GM12801 (cell line): ENCODE data around the gene TMEM248.

Experiments
- TF ChIP-seq, protein P1 (sequence below): IDR thresholded peaks from one replicate; pipeline ENCODE4 v1.5.1; 2011; ENCODE audit warnings: control low read depth; ENCODE audit not compliant: insufficient read length; ENCODE audit errors: extremely low read depth

TMEM248 gene, protein sequence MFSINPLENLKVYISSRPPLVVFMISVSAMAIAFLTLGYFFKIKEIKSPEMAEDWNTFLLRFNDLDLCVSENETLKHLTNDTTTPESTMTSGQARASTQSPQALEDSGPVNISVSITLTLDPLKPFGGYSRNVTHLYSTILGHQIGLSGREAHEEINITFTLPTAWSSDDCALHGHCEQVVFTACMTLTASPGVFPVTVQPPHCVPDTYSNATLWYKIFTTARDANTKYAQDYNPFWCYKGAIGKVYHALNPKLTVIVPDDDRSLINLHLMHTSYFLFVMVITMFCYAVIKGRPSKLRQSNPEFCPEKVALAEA

DNA sequence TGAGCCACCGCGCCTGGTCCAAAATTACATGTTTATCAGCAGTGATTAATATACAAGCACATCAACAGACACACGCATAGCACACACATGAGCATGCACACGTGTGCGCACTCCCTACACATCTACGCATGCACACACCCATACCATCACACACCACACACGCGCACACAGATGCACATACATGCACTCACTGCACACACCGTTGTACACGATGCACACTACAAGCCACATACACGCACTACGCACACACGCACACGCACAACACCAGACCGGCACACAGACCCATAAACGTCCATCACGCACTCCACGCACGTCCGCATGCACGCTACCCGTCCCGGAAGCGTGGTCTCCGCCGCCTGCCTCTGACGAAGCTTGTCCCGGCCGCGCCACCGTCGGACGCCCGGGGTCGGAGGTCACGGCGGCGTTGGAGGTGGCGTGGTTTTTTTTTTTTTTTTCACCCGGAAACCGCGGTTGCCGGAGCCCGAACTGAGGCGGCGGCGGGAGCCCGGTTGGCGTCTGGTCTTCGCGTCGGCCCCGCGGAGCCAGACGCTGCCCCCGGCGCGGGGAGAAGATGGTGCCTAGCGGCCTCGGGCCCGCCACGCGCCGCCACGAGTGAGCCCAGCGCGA lies at the start of gene TMEM248:
Gene TMEM248 (plus strand): TSS at position 457 of the 627 bp plus-strand sequence. CDS start 20,641 bp downstream, outside the sequence.
- TF ChIP-seq, protein P1, sequence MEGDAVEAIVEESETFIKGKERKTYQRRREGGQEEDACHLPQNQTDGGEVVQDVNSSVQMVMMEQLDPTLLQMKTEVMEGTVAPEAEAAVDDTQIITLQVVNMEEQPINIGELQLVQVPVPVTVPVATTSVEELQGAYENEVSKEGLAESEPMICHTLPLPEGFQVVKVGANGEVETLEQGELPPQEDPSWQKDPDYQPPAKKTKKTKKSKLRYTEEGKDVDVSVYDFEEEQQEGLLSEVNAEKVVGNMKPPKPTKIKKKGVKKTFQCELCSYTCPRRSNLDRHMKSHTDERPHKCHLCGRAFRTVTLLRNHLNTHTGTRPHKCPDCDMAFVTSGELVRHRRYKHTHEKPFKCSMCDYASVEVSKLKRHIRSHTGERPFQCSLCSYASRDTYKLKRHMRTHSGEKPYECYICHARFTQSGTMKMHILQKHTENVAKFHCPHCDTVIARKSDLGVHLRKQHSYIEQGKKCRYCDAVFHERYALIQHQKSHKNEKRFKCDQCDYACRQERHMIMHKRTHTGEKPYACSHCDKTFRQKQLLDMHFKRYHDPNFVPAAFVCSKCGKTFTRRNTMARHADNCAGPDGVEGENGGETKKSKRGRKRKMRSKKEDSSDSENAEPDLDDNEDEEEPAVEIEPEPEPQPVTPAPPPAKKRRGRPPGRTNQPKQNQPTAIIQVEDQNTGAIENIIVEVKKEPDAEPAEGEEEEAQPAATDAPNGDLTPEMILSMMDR, result no peak

DNA sequence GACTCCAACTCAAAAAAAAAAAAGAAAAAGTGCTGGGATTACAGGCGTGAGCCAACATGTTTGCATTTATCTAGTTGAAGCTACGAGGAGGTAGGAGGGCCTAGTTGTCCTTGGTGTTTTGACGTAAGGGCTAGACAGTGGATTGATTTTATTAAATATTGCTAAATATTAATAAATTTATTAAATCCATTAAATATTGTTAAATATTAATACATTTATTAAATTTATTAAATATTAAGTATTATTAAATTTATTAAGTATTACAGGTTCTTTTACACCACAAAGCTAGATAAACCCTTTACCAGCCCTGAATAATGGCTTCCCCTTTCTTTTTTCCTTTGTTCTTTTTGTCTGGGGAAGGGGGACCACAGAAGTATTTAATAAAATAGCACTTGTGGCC lies 47.5 kb upstream of the TMEM248 start:
- TF ChIP-seq, protein P1, result no peak

DNA sequence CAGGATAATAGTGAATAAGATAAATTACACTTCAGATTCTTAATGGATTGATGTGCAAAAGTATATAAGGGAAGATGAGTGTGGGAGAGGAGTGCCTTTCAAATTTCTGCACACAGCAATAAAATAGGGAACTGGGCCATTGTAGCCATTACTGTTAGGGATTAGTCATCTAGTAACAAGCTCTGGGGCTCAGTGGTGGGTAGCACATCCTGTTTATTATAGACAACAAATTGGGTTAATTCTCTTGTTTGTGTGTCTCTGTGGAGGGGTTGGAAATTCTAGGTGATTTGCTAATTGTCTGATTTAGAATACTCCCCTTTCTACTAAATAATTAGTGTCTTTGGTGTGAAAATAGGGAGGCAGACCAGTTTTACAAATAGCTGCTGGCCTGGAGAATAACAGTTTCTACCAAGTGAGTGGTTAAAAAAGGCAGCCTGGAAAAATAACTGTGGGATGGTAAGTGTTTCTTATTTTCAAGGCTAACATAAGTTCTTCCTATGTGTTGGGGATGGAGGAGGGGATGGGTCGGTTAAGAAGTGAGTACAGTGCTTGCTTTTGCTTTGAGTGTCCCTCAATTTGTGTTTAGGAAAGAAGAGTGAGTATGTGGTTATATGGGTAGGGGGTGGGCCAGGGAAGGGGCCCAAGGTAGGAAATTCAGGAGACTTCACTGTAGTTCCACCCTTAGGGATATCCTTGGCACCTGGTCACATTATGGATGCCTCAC lies 43.3 kb upstream of the TMEM248 start:
- TF ChIP-seq, protein P1, result no peak

DNA sequence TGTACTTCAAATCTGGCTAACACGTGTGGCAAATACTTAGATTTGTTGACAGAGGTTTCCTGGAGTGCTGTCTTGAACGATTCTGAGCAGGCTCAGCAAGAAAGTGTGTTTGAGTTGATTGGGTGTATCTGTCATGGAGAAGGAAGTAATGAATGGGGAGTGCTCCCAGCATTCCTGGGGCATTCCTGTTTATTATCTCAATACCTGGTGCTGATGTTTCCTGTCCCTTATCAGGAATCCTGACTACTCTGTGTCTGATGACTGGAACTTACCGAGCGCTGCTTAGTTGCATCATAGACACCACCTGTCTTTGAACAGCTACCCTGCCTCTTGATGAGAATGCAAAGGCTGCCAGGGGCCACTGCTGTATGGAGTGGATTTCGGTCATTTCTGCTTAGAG lies 41.0 kb upstream of the TMEM248 start:
- TF ChIP-seq, protein P1, result no peak

DNA sequence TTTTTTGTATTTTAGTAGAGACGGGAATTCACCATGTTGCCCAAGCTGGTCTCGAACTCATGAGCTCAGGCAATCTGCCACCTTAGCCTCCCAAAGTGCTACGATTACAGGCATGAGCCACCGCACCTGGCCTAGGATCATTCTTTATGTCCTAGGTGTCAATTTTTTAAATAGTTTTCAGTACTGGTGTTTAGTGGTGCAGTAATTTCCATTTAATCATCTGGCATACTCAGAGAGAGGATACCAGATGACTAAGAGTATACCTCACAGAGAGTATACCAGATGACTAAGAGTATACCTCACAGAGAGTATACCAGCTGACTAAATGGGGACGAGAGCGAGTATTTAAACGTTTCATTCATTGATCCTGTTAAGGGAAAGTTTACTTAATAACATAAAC lies 37.3 kb upstream of the TMEM248 start:
- TF ChIP-seq, protein P1, result no peak

DNA sequence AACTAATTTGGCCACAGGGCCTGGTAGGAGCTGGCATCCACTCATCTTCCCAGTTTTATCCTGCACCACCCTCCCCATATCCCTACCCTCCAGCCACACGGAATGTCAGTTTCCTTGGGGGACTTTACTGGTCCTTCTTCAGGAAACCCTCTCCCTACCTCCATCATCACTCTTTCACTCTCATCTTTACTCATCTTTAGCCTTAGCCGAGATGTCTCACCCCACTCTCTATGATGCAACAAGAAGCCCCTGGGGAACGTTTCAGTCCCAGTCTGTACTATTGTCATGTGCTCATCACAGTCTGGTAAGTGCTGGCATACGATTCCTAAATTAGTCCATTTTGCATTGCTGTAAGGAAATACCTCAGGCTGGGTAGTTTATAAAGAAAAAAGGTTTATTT lies 34.9 kb upstream of the TMEM248 start:
- TF ChIP-seq, protein P1, result no peak

DNA sequence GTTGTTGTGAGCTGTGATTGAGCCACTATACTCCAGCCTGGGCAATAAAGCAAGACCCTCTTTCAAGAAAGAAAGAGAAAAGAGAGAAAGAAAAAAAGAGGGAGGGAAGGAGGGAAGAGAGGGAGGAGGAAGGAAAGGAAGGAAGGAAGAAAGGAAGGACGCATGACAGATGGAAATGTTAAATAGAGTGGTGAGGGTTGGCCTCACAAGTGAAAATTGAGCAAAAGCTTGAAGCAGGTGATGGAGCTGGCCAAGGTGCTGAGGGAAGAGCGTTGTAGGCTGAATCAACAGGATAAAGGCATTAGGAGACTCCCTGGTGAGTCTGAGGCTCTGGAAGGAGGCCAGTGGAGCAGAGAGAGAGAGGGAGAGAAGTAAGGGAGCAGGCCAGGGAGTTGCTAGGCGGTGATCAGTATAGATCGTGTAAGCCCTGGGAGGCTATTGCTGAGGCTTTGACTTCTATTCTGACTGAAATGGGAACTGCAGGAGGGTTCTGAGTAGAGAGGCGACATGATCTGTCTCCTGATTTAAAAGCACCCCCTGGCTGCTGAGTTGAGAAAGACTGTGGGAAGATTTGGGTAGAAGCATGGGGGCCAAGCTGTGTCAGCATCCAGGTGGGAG lies 26.5 kb upstream of the TMEM248 start:
- TF ChIP-seq, protein P1, result no peak
